ENCODE results near the gene CREBZF. TPM values are rescaled to one million over a fixed set of nuclear protein-coding genes. Genes with fewer than 3 reads are reported as not detected.

CREBZF gene
- total and polyA plus RNA-seq, 9 of the 15 experiments (the other 6 are each of a cell fraction or from before 2014, with no cell fraction given), result 7.2 to 70.2 (median 40.5) TPM

GRCh38 chr11:85620256-85620655 lies 44.7 kb downstream of the CREBZF start (continued):
- TF ChIP-seq, protein P1, sequence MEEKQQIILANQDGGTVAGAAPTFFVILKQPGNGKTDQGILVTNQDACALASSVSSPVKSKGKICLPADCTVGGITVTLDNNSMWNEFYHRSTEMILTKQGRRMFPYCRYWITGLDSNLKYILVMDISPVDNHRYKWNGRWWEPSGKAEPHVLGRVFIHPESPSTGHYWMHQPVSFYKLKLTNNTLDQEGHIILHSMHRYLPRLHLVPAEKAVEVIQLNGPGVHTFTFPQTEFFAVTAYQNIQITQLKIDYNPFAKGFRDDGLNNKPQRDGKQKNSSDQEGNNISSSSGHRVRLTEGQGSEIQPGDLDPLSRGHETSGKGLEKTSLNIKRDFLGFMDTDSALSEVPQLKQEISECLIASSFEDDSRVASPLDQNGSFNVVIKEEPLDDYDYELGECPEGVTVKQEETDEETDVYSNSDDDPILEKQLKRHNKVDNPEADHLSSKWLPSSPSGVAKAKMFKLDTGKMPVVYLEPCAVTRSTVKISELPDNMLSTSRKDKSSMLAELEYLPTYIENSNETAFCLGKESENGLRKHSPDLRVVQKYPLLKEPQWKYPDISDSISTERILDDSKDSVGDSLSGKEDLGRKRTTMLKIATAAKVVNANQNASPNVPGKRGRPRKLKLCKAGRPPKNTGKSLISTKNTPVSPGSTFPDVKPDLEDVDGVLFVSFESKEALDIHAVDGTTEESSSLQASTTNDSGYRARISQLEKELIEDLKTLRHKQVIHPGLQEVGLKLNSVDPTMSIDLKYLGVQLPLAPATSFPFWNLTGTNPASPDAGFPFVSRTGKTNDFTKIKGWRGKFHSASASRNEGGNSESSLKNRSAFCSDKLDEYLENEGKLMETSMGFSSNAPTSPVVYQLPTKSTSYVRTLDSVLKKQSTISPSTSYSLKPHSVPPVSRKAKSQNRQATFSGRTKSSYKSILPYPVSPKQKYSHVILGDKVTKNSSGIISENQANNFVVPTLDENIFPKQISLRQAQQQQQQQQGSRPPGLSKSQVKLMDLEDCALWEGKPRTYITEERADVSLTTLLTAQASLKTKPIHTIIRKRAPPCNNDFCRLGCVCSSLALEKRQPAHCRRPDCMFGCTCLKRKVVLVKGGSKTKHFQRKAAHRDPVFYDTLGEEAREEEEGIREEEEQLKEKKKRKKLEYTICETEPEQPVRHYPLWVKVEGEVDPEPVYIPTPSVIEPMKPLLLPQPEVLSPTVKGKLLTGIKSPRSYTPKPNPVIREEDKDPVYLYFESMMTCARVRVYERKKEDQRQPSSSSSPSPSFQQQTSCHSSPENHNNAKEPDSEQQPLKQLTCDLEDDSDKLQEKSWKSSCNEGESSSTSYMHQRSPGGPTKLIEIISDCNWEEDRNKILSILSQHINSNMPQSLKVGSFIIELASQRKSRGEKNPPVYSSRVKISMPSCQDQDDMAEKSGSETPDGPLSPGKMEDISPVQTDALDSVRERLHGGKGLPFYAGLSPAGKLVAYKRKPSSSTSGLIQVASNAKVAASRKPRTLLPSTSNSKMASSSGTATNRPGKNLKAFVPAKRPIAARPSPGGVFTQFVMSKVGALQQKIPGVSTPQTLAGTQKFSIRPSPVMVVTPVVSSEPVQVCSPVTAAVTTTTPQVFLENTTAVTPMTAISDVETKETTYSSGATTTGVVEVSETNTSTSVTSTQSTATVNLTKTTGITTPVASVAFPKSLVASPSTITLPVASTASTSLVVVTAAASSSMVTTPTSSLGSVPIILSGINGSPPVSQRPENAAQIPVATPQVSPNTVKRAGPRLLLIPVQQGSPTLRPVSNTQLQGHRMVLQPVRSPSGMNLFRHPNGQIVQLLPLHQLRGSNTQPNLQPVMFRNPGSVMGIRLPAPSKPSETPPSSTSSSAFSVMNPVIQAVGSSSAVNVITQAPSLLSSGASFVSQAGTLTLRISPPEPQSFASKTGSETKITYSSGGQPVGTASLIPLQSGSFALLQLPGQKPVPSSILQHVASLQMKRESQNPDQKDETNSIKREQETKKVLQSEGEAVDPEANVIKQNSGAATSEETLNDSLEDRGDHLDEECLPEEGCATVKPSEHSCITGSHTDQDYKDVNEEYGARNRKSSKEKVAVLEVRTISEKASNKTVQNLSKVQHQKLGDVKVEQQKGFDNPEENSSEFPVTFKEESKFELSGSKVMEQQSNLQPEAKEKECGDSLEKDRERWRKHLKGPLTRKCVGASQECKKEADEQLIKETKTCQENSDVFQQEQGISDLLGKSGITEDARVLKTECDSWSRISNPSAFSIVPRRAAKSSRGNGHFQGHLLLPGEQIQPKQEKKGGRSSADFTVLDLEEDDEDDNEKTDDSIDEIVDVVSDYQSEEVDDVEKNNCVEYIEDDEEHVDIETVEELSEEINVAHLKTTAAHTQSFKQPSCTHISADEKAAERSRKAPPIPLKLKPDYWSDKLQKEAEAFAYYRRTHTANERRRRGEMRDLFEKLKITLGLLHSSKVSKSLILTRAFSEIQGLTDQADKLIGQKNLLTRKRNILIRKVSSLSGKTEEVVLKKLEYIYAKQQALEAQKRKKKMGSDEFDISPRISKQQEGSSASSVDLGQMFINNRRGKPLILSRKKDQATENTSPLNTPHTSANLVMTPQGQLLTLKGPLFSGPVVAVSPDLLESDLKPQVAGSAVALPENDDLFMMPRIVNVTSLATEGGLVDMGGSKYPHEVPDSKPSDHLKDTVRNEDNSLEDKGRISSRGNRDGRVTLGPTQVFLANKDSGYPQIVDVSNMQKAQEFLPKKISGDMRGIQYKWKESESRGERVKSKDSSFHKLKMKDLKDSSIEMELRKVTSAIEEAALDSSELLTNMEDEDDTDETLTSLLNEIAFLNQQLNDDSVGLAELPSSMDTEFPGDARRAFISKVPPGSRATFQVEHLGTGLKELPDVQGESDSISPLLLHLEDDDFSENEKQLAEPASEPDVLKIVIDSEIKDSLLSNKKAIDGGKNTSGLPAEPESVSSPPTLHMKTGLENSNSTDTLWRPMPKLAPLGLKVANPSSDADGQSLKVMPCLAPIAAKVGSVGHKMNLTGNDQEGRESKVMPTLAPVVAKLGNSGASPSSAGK (IDR thresholded peaks at IDR 0.05), result no peak
- TF ChIP-seq ZNF586 (CRISPR knock-in tag; conservative IDR thresholded peaks at IDR 0.05), result no peak
- no peak for TF ChIP-seq RBBP5 (IDR thresholded peaks at IDR 0.05; ENCODE audit: borderline replicate concordance, insufficient read depth, low read length, poor library complexity, severe bottlenecking)
- no peak for TF ChIP-seq EP400 (IDR thresholded peaks at IDR 0.05)
- TF ChIP-seq, protein P2, sequence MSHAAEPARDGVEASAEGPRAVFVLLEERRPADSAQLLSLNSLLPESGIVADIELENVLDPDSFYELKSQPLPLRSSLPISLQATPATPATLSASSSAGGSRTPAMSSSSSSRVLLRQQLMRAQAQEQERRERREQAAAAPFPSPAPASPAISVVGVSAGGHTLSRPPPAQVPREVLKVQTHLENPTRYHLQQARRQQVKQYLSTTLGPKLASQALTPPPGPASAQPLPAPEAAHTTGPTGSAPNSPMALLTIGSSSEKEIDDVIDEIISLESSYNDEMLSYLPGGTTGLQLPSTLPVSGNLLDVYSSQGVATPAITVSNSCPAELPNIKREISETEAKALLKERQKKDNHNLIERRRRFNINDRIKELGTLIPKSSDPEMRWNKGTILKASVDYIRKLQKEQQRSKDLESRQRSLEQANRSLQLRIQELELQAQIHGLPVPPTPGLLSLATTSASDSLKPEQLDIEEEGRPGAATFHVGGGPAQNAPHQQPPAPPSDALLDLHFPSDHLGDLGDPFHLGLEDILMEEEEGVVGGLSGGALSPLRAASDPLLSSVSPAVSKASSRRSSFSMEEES (CRISPR knock-in tag; IDR thresholded peaks at IDR 0.05), result no peak
- TF ChIP-seq YBX1 (IDR thresholded peaks at IDR 0.05), result no peak
- no peak for TF ChIP-seq SIRT6 (IDR thresholded peaks at IDR 0.05; ENCODE audit: low read depth, low read length)
- no peak for TF ChIP-seq USF2 (CRISPR knock-in tag; IDR thresholded peaks at IDR 0.05)
- no peak for TF ChIP-seq PML (IDR thresholded peaks at IDR 0.05; ENCODE audit: low read length)

Data from K562 (cell line).